ENCODE results near the gene ATP13A5.

DNA sequence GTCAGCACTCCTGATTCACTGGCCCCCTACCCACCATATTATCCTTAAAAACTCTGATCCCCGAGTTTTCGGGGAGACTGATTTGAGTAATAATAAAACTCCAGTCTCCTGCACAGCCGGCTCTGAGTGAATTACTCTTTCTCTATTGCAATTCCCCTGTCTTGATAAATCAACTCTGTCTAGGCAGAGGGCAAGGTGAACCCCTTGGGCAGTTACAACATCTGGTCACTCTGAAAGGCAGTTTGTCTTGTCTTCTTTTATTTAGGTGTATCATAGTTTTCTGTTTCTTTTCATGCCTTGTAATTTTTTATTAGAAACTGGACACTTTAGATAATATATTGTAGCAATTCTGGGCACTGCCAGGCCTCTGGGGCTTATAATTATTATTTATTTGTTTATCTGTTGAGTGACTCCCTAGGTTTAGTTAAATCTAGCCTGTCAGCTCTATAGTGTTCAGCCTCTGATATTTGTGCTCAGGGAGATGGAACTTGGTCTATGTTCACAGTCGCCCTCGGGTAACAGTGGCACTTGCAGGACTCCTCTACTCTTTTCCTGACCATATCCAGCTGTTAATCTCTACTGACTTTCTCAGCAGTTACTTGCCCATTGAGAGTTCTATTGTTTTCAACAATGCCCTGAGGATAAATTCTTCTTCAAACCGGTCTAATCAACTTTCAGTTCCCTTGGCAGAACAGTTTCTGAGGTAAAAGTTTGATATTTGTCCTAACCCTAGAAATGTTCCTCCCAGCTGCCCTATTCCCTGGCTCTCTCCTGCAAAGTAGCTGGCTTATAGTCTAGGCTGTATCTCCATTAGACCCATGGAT, 153.0 kb downstream of the ATP13A5 start:
- TF ChIP-seq TAF1 (IDR thresholded peaks at IDR 0.05; ENCODE audit: low read depth, low read length) (no peak), POLR2A (IDR thresholded peaks at IDR 0.05; ENCODE audit: low read depth, low read length) (no peak), SPI1 (IDR thresholded peaks at IDR 0.05; ENCODE audit: low read depth, low read length) (no peak), POLR2AphosphoS5 (IDR thresholded peaks at IDR 0.05; ENCODE audit: low read depth, low read length) (no peak)

Measured in GM12891 (cell line).